M059J (cell line): ENCODE results near the gene TACC2. TPM values are rescaled to one million over a fixed set of nuclear protein-coding genes. Genes with fewer than 3 reads are reported as not detected.

Experiments
- DNase-seq: peaks from one replicate; pipeline ENCODE4 v3.0.0-alpha.2; 2012; ENCODE audit warnings: low read depth
- total RNA-seq: library from RNA; depleted of rRNA; stranded (reverse); fragments of >200 nt; shearing (Covaris generic); gene quantifications from 2 replicates; pipeline ENCODE4 v1.2.3, GENCODE V29; 2014

Gene TACC2
- total RNA-seq, 1 experiment from 2014 or later = 7.8 TPM

DNA sequence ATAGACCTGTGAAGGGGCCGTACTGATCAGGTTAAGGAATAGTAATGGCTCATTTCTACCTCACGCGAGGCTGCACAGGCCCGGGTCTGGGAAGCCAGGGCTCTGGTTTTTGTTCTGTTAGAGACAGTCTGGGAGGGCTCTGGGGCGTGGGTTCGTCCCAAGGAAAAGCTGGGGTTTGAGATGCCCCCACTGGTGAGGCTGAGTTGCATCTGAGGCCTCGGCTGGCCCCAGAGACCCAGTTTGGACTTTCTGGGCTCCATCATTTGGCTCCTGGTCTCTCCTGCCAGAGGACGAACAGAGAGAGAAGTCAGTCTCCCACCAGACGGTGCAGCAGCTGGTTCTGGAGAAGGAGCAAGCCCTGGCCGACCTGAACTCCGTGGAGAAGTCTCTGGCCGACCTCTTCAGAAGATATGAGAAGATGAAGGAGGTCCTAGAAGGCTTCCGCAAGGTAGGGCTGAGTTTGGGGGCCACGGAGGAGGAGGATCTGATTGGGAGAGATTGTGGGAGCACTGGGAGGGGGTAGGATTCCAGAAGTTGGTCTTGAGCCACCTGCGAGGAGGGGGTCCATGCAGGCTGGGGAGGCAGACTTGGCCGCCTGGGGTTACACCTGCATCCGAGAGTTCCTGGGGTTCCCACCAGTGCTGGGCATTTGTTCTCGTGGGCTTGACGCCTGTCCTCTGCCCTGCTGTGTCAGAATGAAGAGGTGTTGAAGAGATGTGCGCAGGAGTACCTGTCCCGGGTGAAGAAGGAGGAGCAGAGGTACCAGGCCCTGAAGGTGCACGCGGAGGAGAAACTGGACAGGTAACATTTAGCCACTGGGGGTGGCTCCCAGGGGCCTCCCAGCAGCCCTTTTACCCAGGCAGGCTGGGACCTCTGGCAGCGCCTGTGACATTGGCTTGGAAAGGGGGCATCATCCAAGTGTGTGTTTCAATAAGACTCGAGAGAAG is 259.7 kb downstream of the TACC2 start:
- DNase-seq = no peak

DNA sequence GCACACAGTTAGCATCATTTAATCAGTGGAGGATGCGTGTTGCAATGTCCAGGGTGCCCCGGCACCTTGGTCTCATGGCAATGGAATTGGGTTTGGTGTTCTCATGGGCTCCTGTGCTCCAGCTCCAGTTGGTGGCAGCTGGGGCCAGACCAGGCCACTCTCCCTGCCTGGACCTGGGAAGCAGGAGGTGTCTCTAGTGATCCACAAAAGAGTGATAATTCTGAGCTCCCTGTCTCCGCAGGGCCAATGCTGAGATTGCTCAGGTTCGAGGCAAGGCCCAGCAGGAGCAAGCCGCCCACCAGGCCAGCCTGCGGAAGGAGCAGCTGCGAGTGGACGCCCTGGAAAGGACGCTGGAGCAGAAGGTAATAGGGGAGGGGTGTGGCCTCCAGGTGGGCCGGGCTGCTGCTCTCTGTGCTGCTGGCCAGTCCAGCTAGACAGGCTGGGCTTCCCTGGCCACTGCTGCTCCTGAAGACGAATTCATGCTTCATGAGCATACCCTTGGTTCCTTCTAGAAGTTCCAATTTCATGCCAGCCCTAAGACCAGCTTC is 260.4 kb downstream of the TACC2 start:
- no peak for DNase-seq

DNA sequence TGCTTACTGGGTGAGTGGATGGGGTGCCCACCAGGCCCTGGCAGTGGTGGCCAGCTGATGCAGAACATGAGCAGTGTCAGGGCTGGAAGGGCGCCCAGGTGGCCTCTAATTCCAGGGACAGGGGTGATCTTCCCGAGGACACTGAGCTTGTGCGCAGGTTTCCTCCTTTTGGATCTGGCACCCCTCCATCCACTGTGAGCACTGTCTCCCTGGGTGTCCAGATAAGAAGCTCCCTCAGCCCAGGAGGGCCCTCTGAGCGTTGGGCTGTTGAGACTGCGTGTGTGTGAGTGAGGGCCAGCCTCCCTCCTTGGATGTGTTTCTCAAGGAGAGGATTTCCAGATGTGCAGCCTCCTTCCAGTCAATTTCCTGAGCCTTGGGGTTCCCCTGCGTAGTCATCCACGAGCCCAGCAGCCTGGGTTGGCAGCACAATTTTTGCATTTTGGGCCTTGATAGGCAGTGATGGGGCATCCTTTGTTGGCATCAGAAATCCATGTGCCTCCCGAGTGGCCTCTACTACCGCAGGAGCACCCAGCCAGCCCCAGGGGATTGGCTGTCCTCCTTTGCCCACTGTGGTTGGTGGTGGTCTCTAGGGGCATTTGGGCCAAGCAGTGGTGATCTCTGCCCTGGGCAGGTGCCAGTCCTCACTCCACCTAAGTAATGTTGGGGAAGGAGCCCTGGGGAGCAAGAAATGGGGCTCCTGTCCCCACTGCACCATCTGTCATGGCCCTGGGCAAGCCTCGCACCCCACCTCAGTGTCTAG is 261.2 kb downstream of the TACC2 start:
- DNase-seq = no peak

DNA sequence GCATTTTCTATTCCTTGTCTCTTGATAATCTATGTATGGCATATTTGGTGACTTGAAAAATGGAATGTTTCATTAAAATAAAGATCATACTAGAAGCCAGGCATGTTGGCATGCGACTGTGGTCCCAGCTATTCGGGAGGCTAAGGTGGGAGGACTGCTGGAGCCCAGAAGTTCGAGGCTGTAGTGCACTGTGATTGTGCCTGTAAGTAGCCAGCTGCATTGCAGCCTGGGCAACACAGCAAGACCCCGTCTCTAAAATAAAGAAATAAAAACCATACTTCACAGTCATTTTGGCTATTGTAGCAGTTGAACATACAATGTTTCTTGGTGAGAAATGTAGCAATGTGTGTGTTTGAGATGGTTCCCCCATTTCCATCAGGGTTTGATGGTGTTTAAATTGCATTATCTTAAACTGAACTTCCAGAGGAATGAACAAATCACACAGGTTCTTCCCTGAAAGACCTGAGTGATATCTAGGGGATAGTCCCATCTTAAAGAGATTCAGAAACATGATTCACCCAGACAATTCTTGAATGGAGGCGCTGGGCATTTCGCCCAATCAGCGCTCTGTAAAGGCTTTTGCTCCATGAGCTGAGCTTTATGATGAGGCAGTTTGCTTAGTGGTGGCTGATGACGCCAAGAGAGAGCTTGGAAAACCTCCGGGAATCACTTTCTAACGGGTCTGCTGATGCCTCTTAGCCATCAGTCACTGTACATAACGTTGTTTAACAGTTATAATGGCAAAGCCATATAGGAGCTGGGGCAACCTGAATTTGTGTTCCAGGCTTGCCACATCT is 262.7 kb downstream of the TACC2 start:
- no peak for DNase-seq

DNA sequence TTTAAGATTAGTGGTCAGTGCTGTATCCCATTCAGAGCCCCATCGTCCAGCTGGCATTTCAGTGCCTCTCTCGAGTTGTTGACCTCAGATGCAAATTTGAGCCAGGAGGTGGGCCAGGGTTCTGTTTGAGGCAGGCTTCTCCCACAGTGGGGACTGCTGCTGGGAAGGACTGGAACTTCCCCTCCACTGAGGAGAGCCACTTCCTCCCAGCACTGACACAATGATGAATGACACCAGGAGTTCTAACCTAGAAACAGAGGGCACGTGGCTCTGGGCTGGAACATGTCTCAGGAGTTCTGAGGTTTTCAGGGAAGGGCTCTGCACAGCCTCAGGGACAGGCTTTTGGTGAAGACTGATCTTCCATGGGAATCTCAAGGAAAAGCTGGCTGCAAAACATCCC is 263.8 kb downstream of the TACC2 start:
- DNase-seq = peak; percentile 20

DNA sequence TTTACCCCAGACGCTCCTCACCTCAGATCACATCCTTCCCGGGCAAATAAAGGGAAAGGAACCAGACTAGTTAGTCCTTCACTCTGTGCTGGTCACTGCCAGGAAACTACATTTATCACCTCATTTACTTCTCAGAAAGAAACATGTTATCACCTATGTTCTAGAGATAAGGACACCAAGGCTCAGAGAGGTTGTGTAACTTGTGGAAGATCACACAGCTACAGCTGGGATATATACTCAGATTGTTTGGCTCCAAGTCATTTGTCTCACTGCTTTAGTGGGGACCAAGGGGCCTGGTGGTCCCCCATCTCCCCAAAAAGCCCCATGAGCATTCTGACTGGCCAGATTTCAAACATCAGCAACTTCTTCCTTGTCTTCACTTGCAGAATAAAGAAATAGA is 264.6 kb downstream of the TACC2 start:
- DNase-seq = no peak

DNA sequence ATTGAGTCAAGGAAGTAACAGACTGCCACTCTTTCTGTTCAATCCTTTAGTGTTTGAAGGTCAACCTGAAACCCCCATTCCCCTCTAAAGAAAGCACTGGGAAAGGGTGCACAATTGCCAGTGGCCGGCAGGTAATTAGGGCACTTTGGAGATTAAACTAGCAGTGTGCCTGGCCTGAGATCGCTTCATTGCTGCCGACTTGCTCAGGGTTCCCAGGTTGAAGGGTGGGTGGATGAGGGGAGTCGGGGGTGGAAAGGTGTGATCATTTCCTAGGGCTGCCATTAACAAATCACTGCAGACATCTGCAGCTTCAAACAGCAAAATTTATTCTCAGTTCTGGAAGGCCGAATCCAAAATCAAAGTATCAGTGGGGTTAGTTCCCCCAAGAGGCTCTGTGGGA is 265.9 kb downstream of the TACC2 start:
- DNase-seq = no peak

DNA sequence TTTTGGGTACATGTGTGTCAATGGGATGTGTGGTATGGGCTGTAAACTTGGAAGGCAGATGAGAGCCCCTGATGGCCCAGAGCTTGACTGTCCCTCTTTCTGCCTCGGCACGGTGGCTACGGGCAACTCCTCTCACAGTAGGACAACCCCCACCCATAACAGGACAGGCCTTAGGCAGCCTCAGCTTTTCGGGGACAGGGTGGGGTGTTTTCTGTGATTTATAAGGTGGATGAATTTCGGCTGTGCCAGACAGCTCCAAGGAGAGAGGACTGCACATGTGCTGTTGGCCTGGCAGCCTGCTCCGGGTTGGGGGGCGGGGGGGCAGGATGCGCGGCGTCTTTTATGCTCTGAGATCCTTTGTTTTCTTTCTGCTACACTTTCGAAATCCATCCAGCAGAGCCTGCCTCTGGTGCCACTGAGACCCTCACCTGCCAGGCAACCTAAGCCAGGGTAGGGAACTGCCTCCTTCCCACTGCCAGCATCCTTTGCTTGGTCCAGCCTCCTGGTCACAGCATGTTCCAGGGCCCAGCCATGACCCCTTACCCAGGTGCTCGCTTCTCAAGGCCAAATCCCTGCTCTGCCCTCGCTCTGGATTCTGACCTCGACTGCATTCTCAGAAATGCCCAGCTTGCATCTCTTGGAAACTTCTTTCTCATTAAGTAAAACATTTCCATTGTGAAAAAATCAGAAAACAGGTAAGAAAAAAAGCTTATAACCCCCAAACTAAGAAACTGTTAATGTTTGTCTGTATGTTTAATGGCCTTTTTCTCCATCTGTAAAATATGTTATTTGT is 266.7 kb downstream of the TACC2 start:
- DNase-seq = no peak

DNA sequence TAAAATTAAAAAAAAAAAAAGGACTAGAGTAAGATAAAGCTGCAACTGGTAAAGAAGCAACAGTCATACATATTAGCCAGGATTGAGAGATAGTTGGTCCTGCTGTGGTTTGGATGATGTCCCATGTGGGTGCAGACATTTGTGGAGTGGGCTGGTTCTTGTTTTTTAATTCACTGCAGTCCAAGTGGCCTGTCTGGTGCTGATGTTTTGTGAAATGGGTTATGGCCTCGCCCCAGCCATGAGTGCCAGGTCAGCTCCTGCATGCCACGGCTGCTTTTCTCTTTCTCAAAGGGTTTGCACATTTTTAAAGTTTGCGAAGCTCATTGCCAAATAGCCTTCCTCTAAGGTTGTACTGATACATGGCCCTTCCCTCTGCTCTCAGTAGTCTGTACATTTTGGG is 268.1 kb downstream of the TACC2 start:
- no peak for DNase-seq

DNA sequence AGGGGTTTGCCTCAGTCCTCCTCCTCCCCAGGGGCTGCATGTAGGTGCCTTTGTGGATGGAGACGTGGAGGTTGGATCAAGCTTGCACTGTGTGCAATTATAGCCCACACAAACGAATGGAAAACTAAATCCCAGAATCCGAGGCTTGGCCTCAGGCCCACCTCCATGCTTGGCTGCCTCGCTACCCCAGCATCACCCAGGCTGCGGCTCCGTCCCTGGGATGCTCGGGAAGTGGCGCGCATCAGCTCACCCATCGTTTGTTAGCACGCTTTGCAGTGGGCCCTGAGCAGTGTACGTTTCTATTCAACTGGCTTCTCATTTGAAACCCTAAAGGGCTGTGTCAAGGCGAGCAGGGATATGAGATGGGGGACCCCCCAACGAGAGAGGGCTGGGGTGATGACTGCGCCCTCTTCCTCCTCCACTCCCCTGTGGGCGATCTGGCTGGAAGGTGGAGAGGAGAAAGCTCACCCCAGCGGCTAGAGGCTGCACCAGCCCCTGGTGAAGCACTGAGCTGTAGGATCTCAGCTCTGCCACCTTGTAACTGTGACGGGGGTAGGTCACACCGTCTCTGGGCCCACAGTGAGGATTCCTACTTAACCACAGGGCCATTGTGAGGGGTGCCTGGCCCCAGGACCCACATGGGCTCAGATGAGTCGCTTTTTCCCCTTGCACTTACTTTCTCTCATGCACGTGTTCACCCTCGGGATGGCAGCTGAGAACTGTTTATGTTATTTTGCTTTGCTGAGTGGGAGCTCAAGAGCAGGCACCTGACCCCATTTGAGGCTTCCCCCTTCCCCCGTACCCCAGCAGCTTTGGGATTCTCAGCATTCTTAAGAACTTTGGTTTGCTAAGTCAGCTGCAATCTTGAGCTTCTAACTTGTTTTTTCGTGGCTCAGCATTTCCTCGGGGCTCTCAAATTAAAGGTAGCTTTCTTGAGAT is 269.4 kb downstream of the TACC2 start:
- DNase-seq = peak; percentile 59

DNA sequence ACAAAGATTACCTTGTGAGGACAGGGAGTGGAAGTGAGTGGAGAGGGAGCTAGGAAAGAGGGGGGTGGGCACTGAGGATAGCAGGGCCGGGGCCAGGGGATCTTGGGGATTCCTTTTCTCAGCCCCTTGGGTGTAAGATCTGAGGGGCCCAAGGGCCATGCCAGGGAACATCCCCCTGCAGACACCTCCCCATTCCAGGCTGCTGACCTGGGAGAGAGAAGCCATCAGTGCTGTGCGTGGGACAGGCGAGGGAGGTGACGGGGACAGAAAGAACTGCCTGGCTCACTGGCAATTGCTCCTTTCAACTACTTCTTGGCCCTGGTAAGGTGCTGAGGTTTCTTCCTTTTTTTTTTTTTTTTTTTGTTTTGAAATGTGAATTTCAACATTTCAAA is 270.1 kb downstream of the TACC2 start:
- no peak for DNase-seq

DNA sequence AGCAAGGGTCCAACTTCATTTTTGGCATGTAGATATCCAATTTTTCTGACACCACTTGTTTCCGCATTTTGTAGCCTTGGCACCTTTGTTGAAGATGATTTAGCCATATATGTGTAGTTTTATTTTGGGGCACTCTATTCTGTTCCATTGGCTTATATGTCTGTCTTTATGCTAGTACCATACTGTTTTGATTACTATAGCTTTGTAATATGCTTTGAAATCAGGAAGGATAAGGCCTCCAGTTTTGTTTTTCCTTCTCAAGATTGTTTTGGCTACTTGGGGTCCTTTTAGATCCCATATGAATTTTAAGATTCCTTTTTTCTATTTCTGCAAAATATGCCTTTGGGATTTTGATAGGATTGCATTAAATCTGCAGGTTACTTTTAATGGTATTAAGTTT is 272.6 kb downstream of the TACC2 start:
- no peak for DNase-seq

DNA sequence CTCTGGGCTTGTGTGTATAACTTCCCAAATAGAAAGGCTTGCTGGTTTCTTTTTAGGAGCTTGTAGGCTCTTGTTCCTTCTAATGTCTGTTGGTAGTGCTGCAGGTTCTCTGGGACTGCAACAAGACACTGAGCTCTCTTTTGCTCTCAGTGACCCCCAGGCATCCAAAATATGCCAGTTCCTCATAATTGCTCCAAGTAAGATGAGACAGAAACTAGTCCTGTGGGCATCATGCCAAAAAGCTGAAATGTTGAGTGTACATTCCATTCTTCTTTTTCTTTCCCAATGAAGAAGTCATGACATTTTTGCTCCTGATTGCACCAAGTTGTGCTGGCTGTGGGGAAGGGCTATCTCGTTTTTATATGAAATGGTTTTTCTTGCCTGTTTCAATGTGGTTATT is 275.0 kb downstream of the TACC2 start:
- DNase-seq = peak; percentile 89

DNA sequence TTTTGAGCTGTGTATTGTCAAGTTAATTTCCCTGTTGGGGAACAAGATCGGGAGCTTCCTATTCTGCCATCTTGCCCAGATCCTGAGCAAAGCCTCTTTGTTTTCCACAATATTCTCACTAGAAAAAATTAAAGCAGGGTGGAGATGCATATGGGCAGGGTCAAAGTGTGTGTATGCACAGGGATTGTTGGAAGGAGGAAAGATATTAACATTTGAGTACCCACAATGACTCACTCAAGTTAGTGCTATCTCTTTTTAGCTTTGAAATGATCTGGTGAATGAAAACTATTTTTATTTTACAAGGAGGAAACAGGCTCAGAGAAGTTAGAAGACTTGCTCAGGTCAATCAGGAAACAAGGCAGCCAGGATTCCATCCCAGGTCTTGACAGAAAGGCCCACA is 275.5 kb downstream of the TACC2 start:
- peak; percentile 32 for DNase-seq

DNA sequence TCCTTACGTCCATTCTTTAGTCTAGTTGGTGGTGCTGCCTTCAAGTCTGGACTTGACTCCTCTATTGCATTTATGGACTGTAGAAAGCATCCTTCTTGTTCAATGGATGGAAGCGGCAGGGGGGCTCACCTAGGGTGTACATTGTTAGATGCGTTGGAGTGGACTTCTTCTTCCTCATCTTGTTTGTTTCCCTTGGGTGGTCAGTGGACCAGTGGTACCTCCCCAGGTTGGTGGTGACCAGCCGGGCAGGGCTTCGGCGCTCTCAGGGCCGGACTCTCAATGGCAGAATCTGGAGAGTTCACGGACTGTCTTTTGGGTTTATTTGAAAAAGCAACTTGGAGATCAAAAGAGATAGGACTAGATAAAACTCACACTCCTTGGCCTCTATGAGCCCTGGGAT is 276.0 kb downstream of the TACC2 start:
- DNase-seq = no peak

DNA sequence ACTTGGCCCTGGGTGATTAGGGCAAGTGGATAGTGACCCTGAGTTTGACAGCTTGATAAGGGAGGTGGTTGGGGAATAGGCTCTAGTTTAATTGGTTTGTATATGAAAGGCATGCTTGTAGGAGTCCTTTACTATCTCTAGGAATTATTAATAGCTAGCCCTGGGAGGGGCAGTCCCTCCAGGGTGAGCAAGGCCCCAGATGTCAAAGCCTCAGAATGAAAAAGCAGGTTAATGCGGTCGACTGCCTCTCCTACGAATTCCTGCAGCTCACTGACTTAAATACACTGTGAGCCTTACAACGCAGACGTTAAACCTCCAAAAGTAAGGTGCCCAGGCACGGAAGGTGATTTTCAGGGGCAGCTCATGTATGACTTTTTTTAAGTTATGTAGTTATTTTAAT is 276.9 kb downstream of the TACC2 start:
- no peak for DNase-seq

DNA sequence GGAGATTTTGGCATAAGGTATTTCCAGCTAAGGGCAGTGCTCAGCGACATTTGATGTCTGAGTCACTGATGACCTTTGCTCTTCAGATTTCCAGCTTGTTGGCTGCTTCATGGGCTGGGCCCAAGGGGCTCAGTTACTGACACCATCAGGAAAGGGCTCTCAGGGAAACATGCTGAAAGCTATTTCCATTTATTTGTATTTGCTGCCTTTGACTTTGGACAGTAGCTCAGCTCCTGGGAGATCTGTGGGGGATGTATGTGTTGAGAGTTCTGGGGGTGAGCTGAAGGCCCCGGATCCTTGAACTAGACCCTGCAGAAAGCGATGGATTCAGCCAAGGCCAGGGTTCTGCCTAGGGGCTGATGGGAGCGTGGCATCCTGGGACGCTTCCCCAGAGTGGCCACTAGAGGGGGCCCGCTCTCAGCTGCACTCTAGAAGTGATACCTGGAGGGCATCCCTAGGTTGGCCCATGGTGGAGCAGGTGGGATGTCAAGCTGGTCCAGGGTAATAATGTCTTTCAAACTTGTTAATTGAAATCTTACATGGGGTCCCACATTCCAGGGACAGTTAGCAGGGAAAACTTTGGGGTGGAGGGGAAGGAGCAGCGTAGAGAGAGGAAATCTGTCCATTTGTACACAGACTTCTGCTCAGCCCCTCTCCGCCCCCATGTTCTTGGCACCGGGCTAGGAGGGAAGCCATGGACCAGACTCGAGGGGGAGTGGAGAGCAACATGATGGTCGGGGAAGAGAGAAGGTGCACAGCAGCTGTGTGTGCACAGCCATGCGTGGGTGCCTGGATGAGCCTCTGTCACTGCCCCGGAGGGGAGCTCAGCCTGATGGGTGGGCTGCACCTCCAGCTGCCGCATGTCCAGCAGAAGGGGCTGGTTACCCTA is 279.1 kb downstream of the TACC2 start:
- DNase-seq = peak; percentile 49

DNA sequence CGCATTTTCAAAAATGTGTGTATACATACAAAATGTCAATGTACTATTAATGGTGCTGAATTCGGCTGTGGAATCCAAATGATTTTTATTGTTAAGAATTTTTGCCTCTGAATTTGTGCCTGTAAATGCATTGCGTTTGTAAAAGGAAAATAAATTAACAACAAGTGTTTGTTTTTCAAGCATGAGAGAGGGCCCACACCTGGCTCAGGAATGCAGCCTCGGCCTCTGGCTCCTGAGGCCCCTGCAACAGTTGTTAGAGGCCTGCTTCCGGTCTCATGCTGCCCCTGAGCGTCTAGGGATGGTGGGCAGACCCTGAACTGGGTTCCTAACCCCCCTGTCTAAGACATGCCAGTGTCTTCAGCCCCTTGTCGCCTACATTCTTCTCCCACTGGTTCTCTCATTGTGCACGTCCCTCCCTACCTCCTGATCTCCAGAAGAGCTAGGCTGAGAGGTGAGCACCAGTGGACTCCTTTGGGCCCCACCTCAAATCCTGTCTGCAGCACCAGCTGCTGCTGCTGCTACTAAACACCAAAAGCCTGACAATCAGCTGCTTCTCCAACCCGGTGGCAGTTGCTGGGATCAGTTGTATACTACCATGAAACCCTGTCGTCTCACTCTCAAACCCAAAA is 280.2 kb downstream of the TACC2 start:
- no peak for DNase-seq
